Renal cortex interstitium (tissue), 11 donors: ENCODE data around the gene S100A4. TPM values are rescaled to one million over a fixed set of nuclear protein-coding genes. Genes with fewer than 3 reads are reported as not detected.

ENCODE experiments used
- DNase-seq, 11 donors: peaks; one replicate each; pipeline ENCODE4 v3.0.0-alpha.2; 2013; ENCODE audit warnings: low read depth in 9 of 11, low spot score in 4 of 11; ENCODE audit errors: extremely low read depth in 1 of 11
- polyA plus RNA-seq, 3 donors: library from polyadenylated mRNA; unstranded; fragments of 120-200 nt; gene quantifications; one replicate each; pipeline ENCODE4 v1.2.1, GENCODE V29; 2013; ENCODE audit not compliant: insufficient read length in 3 of 3

S100A4 gene
- polyA plus RNA-seq, 3 donors: 31.8 to 32.4 (median 32.1) TPM

- DNase-seq: no peak
These were observed 8.4 kb upstream of the S100A4 start for GRCh38 chr1:153553830-153554541.

- DNase-seq: no peak
These were observed 7.5 kb upstream of the S100A4 start for GRCh38 chr1:153553096-153553495.

GRCh38 chr1:153552335-153552734, 6.7 kb upstream of the S100A4 start:
- no peak for DNase-seq

GRCh38 chr1:153550827-153551500, 5.4 kb upstream of the S100A4 start:
- DNase-seq: no peak

- DNase-seq: no peak
These were observed 4.8 kb upstream of the S100A4 start for GRCh38 chr1:153550398-153550758.

- no peak for DNase-seq
These were observed 4.3 kb upstream of the S100A4 start for GRCh38 chr1:153549741-153550397.

- no peak for DNase-seq
These were observed 3.4 kb upstream of the S100A4 start, which contains the start of gene S100A3 for GRCh38 chr1:153548722-153549688. Gene S100A3 (minus strand): TSS chr1:153549258. CDS start chr1:153548485, 773 bp downstream.

- no peak for DNase-seq
These were observed 2.2 kb upstream of the S100A4 start for GRCh38 chr1:153547560-153548551.

- no peak for DNase-seq
These were observed 1.4 kb upstream of the S100A4 start for GRCh38 chr1:153546796-153547559.

GRCh38 chr1:153546371-153546770, 765 bp upstream of the S100A4 start:
- no peak for DNase-seq

- DNase-seq: no peak
These were observed 1.0 kb downstream of the S100A4 start for GRCh38 chr1:153544453-153545066.

GRCh38 chr1:153543736-153544135, 1.9 kb downstream of the S100A4 start:
- DNase-seq: no peak

- DNase-seq: no peak
These were observed 2.5 kb downstream of the S100A4 start for GRCh38 chr1:153542956-153543711.

GRCh38 chr1:153541641-153542590, 3.7 kb downstream of the S100A4 start:
- no peak for DNase-seq
